Transverse colon (tissue), 4 donors: ENCODE data around the gene ARHGEF1. TPM values are rescaled to one million over a fixed set of nuclear protein-coding genes. Genes with fewer than 3 reads are reported as not detected.
A peak's percentile ranks its signal among the peaks of the same experiment; 100 is the strongest.

Experiments used
- DNase-seq: peaks from one replicate; pipeline ENCODE4 v3.0.0-alpha.2; 2019
- H3K27ac ChIP-seq, 4 donors: fragments of 200-600 bp; sonication (generic); 2 replicates each; pipeline ENCODE4 v1.5.1; 2016 to 2018; ENCODE audit warnings: inconsistent platforms in 4 of 4
- H3K27me3 ChIP-seq: fragments of 200-600 bp; sonication (generic); 2 replicates; pipeline ENCODE4 v1.5.1; 2017; ENCODE audit warnings: inconsistent platforms
- H3K36me3 ChIP-seq, 4 donors: fragments of 200-600 bp; sonication (generic); 2 replicates each; pipeline ENCODE4 v1.5.1; 2017 to 2019; ENCODE audit warnings: inconsistent platforms in 4 of 4
- H3K4me1 ChIP-seq, 4 donors: fragments of 200-600 bp; sonication (generic); 2 replicates each; pipeline ENCODE4 v1.5.1; 2017 to 2020; ENCODE audit warnings: inconsistent platforms in 4 of 4
- H3K4me3 ChIP-seq, 4 donors: fragments of 200-600 bp; sonication (generic); 1 replicate in 1 of 4; 2 replicates in 3 of 4; pipeline versions ENCODE4 v1.5.1 to v1.6.1; 2017 to 2019; ENCODE audit warnings: inconsistent platforms in 4 of 4
- H3K9me3 ChIP-seq, 2 donors: fragments of 200-600 bp; sonication (generic); 2 replicates each; pipeline ENCODE4 v1.5.1; 2017 to 2019; ENCODE audit warnings: inconsistent platforms in 2 of 2
- CTCF ChIP-seq, 5 experiments: fragments of 200-600 bp in 3 of 5; fragments of 450-650 bp in 2 of 5; sonication (generic) in 3 of 5; IDR thresholded peaks; 1 replicate in 2 of 5; 2 replicates in 3 of 5; pipeline ENCODE4 v1.5.1; 2016 to 2017; ENCODE audit warnings: antibody characterized with exemption in 5 of 5, inconsistent platforms in 3 of 5, mild to moderate bottlenecking in 2 of 5, moderate library complexity in 1 of 5
- EP300 ChIP-seq: sonication (generic); formaldehyde crosslinking; IDR thresholded peaks from one replicate; pipeline ENCODE4 v1.6.1; 2017; ENCODE audit warnings: antibody characterized with exemption, low read depth
- POLR2A ChIP-seq: fragments of 450-650 bp; IDR thresholded peaks from one replicate; pipeline ENCODE4 v1.6.1; 2016; ENCODE audit warnings: antibody characterized with exemption, mild to moderate bottlenecking, moderate library complexity
- POLR2AphosphoS5 ChIP-seq, 3 donors: sonication (generic); formaldehyde crosslinking; IDR thresholded peaks; one replicate each; pipeline ENCODE4 v1.6.1; 2016; ENCODE audit warnings: antibody characterized with exemption in 3 of 3
- WGBS, 2 donors: methylation state at CpG; one replicate each; pipeline ENCODE4 v1.1.5; 2018; ENCODE audit warnings: low coverage in 1 of 2; 5-methylcytosine and 5-hydroxymethylcytosine counted together
- in situ Hi-C, 4 donors: fragments of 200-750 bp; cut with MboI; loops; one replicate each; pipeline versions ENCODE4 v1.15.0 to v1.15.1; 2017; ENCODE audit warnings: low sequenced_read_pairs in 3 of 4, low pct_ligation_motif_present in 1 of 4, low pct_unique_long_range_greater_than_20kb in 1 of 4
- intact Hi-C: fragments of 100-400 bp; cut with DNase I; formaldehyde crosslinking; loops from one replicate; pipeline ENCODE4 v1.15.1; 2023; ENCODE audit warnings: low total_unique reads
- total RNA-seq, 4 donors: library from RNA; depleted of rRNA; stranded (reverse); fragments of >200 nt; gene quantifications; one replicate each; pipeline ENCODE4 v1.1.0, GENCODE V29; 2016

The ARHGEF1 gene
- total RNA-seq, 4 donors from 2014 or later, result 64.3 to 215 (median 113) TPM

- Histone ChIP-seq H3K4me3 (no peak overlapping the region), H3K27ac (no peak overlapping the region), H3K27me3 (no peaks in the 10 kb centered on the region), H3K4me1 (peaks cover 2 to 15% (median 11%) of the 10 kb centered on the region in 4 donors), H3K9me3 (no peaks in the 10 kb centered on the region), H3K36me3 (no peaks in the 10 kb centered on the region)
- TF ChIP-seq CTCF (IDR thresholded peaks at IDR 0.05) (no peak), EP300 (no peak), POLR2A (no peak), POLR2AphosphoS5 (IDR thresholded peaks at IDR 0.05) (no peak)
- intact Hi-C loops (no loop called here), in situ Hi-C loops (loop anchor here in 1 of 4 donors (10.0 kb wide), 1 partner anchor 75 kb away; the partner anchor contains the start of gene RABAC1)
- WGBS, 2 donors, result 81 to 94% methylated on average over 2 to 7 of the region's 7 CpGs
- no peak for DNase-seq
These were observed 3.2 kb upstream of the ARHGEF1 start for GRCh38 chr19:41879670-41880328.

GRCh38 chr19:41880329-41880708, 2.7 kb upstream of the ARHGEF1 start:
- WGBS, 2 donors, result 73% methylated on average over 5 of the region's 5 CpGs; no CpG with 5 or more reads in 1 of the 2 donors
- Histone ChIP-seq H3K4me1 (peaks cover 7 to 20% (median 16%) of the 10 kb centered on the region in 4 donors), H3K27ac (no peak overlapping the region), H3K36me3 (no peaks in the 10 kb centered on the region), H3K4me3 (no peak overlapping the region), H3K27me3 (no peaks in the 10 kb centered on the region), H3K9me3 (no peaks in the 10 kb centered on the region)
- no peak for TF ChIP-seq POLR2A
- no peak for TF ChIP-seq CTCF (IDR thresholded peaks at IDR 0.05)
- no peak for TF ChIP-seq EP300
- no peak for TF ChIP-seq POLR2AphosphoS5 (IDR thresholded peaks at IDR 0.05)
- no peak for DNase-seq
- intact Hi-C loops, result no loop called here
- in situ Hi-C loops, result no loop called here

- no peak for DNase-seq
- peak overlapping the region; percentile 46 to 99 (median 79) for H3K4me3 ChIP-seq
- H3K27me3 ChIP-seq, result no peaks in the 10 kb centered on the region
- TF ChIP-seq POLR2A, result no peak
- TF ChIP-seq EP300, result no peak
- TF ChIP-seq CTCF (IDR thresholded peaks at IDR 0.05), result no peak
- no peak for TF ChIP-seq POLR2AphosphoS5 (IDR thresholded peaks at IDR 0.05)
- no peaks in the 10 kb centered on the region for H3K9me3 ChIP-seq
- peaks cover 23 to 45% (median 38%) of the 10 kb centered on the region in 4 donors for H3K4me1 ChIP-seq
- intact Hi-C loops (no loop called here), in situ Hi-C loops (no loop called here)
- H3K27ac ChIP-seq, result peak overlapping the region; percentile 82 to 91 (median 87)
- WGBS, 2 donors, result 0 to 2% methylated on average over 11 to 16 of the region's 23 CpGs
- no peaks in the 10 kb centered on the region for H3K36me3 ChIP-seq
These were observed 458 bp downstream of the ARHGEF1 start for GRCh38 chr19:41883463-41883820.

GRCh38 chr19:41883821-41884733, 1.1 kb downstream of the ARHGEF1 start:
- WGBS, 2 donors, result 0 to 10% methylated on average over 2 to 23 of the region's 66 CpGs

More at GRCh38 chr19:41883821-41884733, 1.1 kb downstream of the ARHGEF1 start:
- TF ChIP-seq POLR2A (peak; percentile 91), EP300 (no peak), CTCF (IDR thresholded peaks at IDR 0.05) (peak in 1 of 5 experiments; percentile 18), POLR2AphosphoS5 (IDR thresholded peaks at IDR 0.05) (peak; percentile 85 to 94 (median 86))
- in situ Hi-C loops (no loop called here), intact Hi-C loops (no loop called here)
- Histone ChIP-seq H3K4me3 (peak overlapping the region; percentile 46 to 99 (median 79)), H3K4me1 (peaks cover 23 to 45% (median 38%) of the 10 kb centered on the region in 4 donors), H3K27ac (peak overlapping the region; percentile 82 to 91 (median 87)), H3K27me3 (no peaks in the 10 kb centered on the region), H3K36me3 (peaks cover 0 to 2% (median 0%) of the 10 kb centered on the region in 4 donors), H3K9me3 (no peaks in the 10 kb centered on the region)
- peak; percentile 97 for DNase-seq
